ENCODE results near the gene NUTM2G.
"Not testable (repeated sequence)": the region's sequence is repeated elsewhere in the genome, so short reads cannot be mapped to it uniquely, and the experiment has no call there.

- not testable (repeated sequence) for TF ChIP-seq CTCF (conservative IDR thresholded peaks at IDR 0.05); ZFX (IDR thresholded peaks at IDR 0.05)
These were observed 13.5 kb downstream of the NUTM2G start for GRCh38 chr9:96942181-96942580.

All from C4-2B (cell line).